Measurements from ENCODE around the gene ARHGEF39.
"Not testable (repeated sequence)": the region's sequence is repeated elsewhere in the genome, so short reads cannot be mapped to it uniquely, and the experiment has no call there.

DNA sequence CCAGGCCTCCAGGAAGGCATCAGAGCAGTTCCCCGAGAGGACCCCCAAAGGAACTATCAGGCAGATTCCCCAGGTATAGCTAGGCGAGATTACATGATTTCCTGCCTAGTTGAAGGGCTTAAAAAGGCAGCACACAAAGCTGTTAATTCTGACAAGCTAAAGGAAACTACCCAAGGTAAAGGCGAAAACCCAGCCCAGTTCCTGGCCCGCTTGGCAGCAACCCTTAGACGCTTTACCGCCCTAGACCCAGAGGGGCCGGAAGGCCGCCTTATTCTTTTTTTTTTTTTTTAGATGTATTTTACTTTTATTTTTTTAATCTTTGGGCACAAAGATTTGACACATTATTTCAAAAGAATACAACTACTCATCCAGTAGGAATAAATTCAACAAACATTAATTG is 26.2 kb downstream of the ARHGEF39 start:
- TF ChIP-seq, protein P1, sequence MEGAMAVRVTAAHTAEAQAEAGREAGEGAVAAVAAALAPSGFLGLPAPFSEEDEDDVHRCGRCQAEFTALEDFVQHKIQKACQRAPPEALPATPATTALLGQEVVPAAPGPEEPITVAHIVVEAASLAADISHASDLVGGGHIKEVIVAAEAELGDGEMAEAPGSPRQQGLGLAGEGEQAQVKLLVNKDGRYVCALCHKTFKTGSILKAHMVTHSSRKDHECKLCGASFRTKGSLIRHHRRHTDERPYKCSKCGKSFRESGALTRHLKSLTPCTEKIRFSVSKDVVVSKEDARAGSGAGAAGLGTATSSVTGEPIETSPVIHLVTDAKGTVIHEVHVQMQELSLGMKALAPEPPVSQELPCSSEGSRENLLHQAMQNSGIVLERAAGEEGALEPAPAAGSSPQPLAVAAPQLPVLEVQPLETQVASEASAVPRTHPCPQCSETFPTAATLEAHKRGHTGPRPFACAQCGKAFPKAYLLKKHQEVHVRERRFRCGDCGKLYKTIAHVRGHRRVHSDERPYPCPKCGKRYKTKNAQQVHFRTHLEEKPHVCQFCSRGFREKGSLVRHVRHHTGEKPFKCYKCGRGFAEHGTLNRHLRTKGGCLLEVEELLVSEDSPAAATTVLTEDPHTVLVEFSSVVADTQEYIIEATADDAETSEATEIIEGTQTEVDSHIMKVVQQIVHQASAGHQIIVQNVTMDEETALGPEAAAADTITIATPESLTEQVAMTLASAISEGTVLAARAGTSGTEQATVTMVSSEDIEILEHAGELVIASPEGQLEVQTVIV (CRISPR knock-in tag; IDR thresholded peaks at IDR 0.05; ENCODE audit: borderline replicate concordance): not testable (repeated sequence)
- TF ChIP-seq ZKSCAN8 (CRISPR knock-in tag; IDR thresholded peaks at IDR 0.05); SMARCC2 (IDR thresholded peaks at IDR 0.05; ENCODE audit: low read depth); TAF1 (IDR thresholded peaks at IDR 0.05; ENCODE audit: control insufficient read depth, extremely low read depth, insufficient read depth, low read length, severe bottlenecking); HEY1 (CRISPR knock-in tag; IDR thresholded peaks at IDR 0.05; ENCODE audit: borderline replicate concordance); ZNF57 (CRISPR knock-in tag; IDR thresholded peaks at IDR 0.05); ZNF12 (CRISPR knock-in tag; IDR thresholded peaks at IDR 0.05); ZNF764 (CRISPR knock-in tag; IDR thresholded peaks at IDR 0.05; ENCODE audit: low read depth); MXI1 (IDR thresholded peaks at IDR 0.05; ENCODE audit: low read depth, low read length): not testable (repeated sequence)
- TF ChIP-seq, protein P2, sequence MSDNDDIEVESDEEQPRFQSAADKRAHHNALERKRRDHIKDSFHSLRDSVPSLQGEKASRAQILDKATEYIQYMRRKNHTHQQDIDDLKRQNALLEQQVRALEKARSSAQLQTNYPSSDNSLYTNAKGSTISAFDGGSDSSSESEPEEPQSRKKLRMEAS (CRISPR knock-in tag; IDR thresholded peaks at IDR 0.05): not testable (repeated sequence)
- TF ChIP-seq, protein P3, sequence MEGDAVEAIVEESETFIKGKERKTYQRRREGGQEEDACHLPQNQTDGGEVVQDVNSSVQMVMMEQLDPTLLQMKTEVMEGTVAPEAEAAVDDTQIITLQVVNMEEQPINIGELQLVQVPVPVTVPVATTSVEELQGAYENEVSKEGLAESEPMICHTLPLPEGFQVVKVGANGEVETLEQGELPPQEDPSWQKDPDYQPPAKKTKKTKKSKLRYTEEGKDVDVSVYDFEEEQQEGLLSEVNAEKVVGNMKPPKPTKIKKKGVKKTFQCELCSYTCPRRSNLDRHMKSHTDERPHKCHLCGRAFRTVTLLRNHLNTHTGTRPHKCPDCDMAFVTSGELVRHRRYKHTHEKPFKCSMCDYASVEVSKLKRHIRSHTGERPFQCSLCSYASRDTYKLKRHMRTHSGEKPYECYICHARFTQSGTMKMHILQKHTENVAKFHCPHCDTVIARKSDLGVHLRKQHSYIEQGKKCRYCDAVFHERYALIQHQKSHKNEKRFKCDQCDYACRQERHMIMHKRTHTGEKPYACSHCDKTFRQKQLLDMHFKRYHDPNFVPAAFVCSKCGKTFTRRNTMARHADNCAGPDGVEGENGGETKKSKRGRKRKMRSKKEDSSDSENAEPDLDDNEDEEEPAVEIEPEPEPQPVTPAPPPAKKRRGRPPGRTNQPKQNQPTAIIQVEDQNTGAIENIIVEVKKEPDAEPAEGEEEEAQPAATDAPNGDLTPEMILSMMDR (IDR thresholded peaks at IDR 0.05 in 2 of 3, conservative IDR thresholded peaks at IDR 0.05 in 1 of 3; ENCODE audit: insufficient read depth in 2 of 3, low read depth in 1 of 3, low read length in 3 of 3): not testable (repeated sequence)
- TF ChIP-seq, protein P4, sequence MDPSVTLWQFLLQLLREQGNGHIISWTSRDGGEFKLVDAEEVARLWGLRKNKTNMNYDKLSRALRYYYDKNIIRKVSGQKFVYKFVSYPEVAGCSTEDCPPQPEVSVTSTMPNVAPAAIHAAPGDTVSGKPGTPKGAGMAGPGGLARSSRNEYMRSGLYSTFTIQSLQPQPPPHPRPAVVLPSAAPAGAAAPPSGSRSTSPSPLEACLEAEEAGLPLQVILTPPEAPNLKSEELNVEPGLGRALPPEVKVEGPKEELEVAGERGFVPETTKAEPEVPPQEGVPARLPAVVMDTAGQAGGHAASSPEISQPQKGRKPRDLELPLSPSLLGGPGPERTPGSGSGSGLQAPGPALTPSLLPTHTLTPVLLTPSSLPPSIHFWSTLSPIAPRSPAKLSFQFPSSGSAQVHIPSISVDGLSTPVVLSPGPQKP (CRISPR knock-in tag; IDR thresholded peaks at IDR 0.05): not testable (repeated sequence)
- TF ChIP-seq, protein P5, sequence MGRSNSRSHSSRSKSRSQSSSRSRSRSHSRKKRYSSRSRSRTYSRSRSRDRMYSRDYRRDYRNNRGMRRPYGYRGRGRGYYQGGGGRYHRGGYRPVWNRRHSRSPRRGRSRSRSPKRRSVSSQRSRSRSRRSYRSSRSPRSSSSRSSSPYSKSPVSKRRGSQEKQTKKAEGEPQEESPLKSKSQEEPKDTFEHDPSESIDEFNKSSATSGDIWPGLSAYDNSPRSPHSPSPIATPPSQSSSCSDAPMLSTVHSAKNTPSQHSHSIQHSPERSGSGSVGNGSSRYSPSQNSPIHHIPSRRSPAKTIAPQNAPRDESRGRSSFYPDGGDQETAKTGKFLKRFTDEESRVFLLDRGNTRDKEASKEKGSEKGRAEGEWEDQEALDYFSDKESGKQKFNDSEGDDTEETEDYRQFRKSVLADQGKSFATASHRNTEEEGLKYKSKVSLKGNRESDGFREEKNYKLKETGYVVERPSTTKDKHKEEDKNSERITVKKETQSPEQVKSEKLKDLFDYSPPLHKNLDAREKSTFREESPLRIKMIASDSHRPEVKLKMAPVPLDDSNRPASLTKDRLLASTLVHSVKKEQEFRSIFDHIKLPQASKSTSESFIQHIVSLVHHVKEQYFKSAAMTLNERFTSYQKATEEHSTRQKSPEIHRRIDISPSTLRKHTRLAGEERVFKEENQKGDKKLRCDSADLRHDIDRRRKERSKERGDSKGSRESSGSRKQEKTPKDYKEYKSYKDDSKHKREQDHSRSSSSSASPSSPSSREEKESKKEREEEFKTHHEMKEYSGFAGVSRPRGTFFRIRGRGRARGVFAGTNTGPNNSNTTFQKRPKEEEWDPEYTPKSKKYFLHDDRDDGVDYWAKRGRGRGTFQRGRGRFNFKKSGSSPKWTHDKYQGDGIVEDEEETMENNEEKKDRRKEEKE (IDR thresholded peaks at IDR 0.05; ENCODE audit: borderline replicate concordance in 1 of 2, control insufficient read depth in 1 of 2, low read depth in 2 of 2, low read length in 1 of 2): not testable (repeated sequence)
- TF ChIP-seq, protein P6, sequence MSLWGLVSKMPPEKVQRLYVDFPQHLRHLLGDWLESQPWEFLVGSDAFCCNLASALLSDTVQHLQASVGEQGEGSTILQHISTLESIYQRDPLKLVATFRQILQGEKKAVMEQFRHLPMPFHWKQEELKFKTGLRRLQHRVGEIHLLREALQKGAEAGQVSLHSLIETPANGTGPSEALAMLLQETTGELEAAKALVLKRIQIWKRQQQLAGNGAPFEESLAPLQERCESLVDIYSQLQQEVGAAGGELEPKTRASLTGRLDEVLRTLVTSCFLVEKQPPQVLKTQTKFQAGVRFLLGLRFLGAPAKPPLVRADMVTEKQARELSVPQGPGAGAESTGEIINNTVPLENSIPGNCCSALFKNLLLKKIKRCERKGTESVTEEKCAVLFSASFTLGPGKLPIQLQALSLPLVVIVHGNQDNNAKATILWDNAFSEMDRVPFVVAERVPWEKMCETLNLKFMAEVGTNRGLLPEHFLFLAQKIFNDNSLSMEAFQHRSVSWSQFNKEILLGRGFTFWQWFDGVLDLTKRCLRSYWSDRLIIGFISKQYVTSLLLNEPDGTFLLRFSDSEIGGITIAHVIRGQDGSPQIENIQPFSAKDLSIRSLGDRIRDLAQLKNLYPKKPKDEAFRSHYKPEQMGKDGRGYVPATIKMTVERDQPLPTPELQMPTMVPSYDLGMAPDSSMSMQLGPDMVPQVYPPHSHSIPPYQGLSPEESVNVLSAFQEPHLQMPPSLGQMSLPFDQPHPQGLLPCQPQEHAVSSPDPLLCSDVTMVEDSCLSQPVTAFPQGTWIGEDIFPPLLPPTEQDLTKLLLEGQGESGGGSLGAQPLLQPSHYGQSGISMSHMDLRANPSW (CRISPR knock-in tag; IDR thresholded peaks at IDR 0.05): not testable (repeated sequence)
